Mucosa of descending colon (tissue), 3 donors: Measurements from ENCODE around the gene CPPED1. TPM values are rescaled to one million over a fixed set of nuclear protein-coding genes. Genes with fewer than 3 reads are reported as not detected.

Experiments used
- ATAC-seq: fragments of 200-7000 bp; cut with Tn5 transposase; one replicate; pipeline ENCODE4 v1.9.1; 2020; ENCODE audit warnings: mild to moderate bottlenecking, moderate library complexity
- DNase-seq, 3 donors: peaks; one replicate each; pipeline ENCODE4 v3.0.0-alpha.2; 2020
- H3K36me3 ChIP-seq: fragments of 200-600 bp; one replicate; pipeline ENCODE4 v1.8.0; 2021; ENCODE audit warnings: low read depth, mild to moderate bottlenecking
- H3K4me1 ChIP-seq: fragments of 200-600 bp; one replicate; pipeline ENCODE4 v1.8.0; 2021; ENCODE audit warnings: low read depth, mild to moderate bottlenecking
- H3K4me3 ChIP-seq: fragments of 200-600 bp; one replicate; pipeline ENCODE4 v1.8.0; 2021; ENCODE audit warnings: mild to moderate bottlenecking
- H3K9me3 ChIP-seq: fragments of 200-600 bp; one replicate; pipeline ENCODE4 v1.8.0; 2021; ENCODE audit warnings: mild to moderate bottlenecking
- intact Hi-C, 2 donors: fragments of 100-400 bp; cut with DNase I in 1 of 2; cut with micrococcal nuclease in 1 of 2; formaldehyde crosslinking; loops; one replicate each; pipeline versions ENCODE4 v1.11.0 to v1.11.1; 2022; cut with DNase I, micrococcal nuclease
- total RNA-seq, 3 donors: library from RNA; stranded (reverse); fragmentation: NEBNext Ultra II Directional in 2 of 3; extraction: Animal tissue kit (Norgen Biotek cat#: 25700) in 2 of 3; gene quantifications; one replicate each; pipeline versions ENCODE4 v1.2.1 to v1.2.4, GENCODE V29; 2021 to 2023
- TF ChIP-seq, protein P1 (sequence below): fragments of 200-600 bp; IDR thresholded peaks from one replicate; pipeline ENCODE4 v1.8.0; 2022; ENCODE audit warnings: antibody characterized with exemption, mild to moderate bottlenecking
- donor health status: DM: no; HTN: no; CAD: no; lungs with moderate emphysema.
- donor health status: DM: no; HTN: no; CAD: no.
- donor health status: DM: no; HTN: yes; CAD: no.

Gene CPPED1
- total RNA-seq, 3 donors from 2014 or later, result 18.9 to 25.0 (median 23.4) TPM

DNA sequence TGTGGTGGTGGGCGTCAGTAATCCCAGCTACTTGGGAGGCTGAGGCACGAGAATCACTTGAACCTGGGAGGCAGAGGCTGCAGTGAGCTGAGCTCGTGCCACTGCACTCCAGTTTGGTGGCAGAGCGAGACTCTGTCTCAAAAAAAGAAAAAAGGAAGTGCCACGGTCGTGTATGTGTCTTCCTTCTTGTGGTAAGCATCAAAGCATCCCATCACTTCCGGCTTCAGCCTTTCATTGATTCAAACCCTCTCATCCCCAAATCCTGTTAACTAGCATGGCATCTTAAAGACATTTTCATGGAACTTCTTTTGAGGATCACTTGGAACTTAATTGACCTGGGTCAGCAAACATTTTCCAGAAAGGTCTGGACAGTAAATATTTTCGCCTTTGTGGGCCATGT is 126.2 kb downstream of the CPPED1 start:
- intact Hi-C loops, result no loop called here
- TF ChIP-seq, protein P1, sequence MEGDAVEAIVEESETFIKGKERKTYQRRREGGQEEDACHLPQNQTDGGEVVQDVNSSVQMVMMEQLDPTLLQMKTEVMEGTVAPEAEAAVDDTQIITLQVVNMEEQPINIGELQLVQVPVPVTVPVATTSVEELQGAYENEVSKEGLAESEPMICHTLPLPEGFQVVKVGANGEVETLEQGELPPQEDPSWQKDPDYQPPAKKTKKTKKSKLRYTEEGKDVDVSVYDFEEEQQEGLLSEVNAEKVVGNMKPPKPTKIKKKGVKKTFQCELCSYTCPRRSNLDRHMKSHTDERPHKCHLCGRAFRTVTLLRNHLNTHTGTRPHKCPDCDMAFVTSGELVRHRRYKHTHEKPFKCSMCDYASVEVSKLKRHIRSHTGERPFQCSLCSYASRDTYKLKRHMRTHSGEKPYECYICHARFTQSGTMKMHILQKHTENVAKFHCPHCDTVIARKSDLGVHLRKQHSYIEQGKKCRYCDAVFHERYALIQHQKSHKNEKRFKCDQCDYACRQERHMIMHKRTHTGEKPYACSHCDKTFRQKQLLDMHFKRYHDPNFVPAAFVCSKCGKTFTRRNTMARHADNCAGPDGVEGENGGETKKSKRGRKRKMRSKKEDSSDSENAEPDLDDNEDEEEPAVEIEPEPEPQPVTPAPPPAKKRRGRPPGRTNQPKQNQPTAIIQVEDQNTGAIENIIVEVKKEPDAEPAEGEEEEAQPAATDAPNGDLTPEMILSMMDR, result no peak
- Histone ChIP-seq H3K9me3 (no peaks in the 10 kb centered on the region), H3K4me3 (no peak overlapping the region), H3K36me3 (no peaks in the 10 kb centered on the region), H3K4me1 (no peaks in the 10 kb centered on the region)
- no peak for ATAC-seq
- no peak for DNase-seq

DNA sequence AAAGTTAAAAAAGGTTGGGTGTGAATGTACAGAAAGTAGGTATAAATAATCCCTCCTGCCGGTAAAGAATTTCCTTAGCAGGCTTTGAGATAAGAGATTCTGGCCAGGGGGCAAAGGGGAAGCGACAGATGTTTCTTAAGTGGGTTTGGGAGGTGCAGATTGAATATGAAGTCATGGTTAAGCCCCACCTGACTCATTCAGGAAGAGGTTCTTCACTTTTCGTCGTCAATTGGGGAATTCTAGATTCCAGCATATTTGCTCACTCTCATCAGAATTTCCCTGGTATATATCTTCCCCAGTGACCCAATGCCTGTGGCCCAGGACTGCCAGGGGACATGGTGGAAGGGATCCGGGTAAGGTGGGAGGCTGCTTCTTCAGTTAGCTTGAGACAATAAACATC is 127.8 kb downstream of the CPPED1 start:
- DNase-seq, result no peak
- ATAC-seq, result no peak
- TF ChIP-seq, protein P1, result no peak
- Histone ChIP-seq H3K9me3 (no peaks in the 10 kb centered on the region), H3K4me1 (no peaks in the 10 kb centered on the region), H3K4me3 (no peak overlapping the region), H3K36me3 (no peaks in the 10 kb centered on the region)
- intact Hi-C loops, result no loop called here

DNA sequence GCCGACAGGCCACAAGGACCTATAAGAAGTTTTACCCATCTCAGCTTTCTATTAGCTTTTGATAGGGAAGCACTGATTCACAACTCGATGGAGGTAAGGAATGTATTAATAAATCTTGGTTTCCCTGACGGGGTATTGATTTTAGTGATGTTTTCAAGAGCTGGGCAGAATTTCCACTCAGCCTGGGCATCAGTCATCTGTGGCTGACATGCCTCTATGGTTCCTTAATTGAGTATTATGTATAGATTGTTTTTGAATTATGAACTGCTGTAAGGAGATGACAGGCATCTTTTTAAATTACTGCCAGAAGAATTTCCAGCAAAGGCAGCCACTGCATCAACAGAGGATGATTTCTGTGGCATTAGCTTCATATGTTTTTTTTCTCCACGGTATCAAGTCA is 128.6 kb downstream of the CPPED1 start:
- H3K4me3 ChIP-seq, result no peak overlapping the region
- no peaks in the 10 kb centered on the region for H3K36me3 ChIP-seq
- H3K9me3 ChIP-seq, result no peaks in the 10 kb centered on the region
- DNase-seq (no peak), ATAC-seq (no peak)
- intact Hi-C loops, result no loop called here
- TF ChIP-seq, protein P1, result no peak
- H3K4me1 ChIP-seq, result no peaks in the 10 kb centered on the region

DNA sequence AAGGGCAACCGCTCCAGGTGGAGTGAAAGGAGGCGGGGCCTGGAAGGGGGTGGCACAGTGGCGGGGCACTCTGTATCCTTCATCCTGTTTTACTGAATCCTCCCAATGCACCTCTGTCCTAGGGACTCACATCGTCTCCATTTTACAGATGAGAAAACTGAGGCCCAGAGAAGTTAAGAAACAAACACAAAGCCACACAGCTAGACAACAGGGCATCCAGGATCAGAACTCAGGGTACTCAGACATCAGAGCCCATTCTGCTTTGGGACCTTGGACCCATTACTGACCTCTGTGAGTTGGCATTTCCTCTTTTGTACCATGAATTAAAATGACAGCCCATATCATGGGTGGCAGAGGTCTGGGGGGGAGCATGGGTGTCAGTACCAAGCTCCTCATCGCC is 129.2 kb downstream of the CPPED1 start:
- ATAC-seq, result no peak
- H3K9me3 ChIP-seq, result no peaks in the 10 kb centered on the region
- TF ChIP-seq, protein P1, result no peak

DNA sequence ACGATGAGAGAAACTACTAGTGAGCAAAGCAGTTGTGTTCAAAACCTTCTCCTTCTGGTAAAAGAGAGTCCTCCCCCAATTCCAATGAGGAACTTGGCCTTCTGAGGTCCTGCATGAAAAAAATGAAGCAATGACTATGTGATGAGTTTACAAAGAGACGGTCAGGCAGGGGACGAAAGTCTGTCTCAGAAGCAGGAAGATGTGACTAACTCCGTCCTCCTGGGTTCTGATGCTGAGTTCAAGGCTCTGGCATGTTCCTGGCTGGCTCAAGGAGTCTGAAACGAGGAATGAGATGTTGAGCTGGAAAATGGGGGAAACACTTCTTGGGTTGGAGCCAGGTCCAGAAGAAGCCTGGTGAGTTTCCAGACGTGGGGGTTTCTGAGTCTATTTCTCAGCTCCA is 129.6 kb downstream of the CPPED1 start:
- DNase-seq, result no peak
- intact Hi-C loops, result no loop called here
- H3K36me3 ChIP-seq, result no peaks in the 10 kb centered on the region
- peaks cover 2% of the 10 kb centered on the region for H3K9me3 ChIP-seq
- H3K4me3 ChIP-seq, result no peak overlapping the region
- H3K4me1 ChIP-seq, result no peaks in the 10 kb centered on the region
- no peak for ATAC-seq
- TF ChIP-seq, protein P1, result no peak

More for the DNA sequence above, 129.2 kb downstream of the CPPED1 start:
- H3K4me3 ChIP-seq, result no peak overlapping the region
- no peaks in the 10 kb centered on the region for H3K4me1 ChIP-seq
- DNase-seq, result no peak
- no peaks in the 10 kb centered on the region for H3K36me3 ChIP-seq
- intact Hi-C loops, result no loop called here

DNA sequence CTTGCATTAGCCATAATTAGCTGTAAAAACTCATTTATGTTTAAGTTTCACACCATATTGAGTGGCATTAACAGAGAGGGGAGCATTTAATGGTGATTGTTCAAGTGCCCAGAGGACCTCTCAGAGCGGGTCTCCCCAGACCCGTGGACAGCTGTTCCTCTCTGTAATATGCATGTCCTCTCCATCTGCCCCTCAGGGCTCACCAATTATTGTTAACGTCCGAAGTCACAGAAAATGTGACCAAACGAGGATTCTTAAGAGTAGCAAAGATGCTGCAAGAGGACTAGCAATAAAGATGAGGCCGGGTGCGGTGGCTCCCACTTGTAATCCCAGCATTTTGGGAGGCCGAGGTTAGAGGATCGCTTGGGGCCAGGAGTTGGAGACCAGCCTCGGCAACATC is 130.2 kb downstream of the CPPED1 start:
- no peaks in the 10 kb centered on the region for H3K4me1 ChIP-seq
- TF ChIP-seq, protein P1, result no peak
- DNase-seq, result no peak
- intact Hi-C loops, result no loop called here
- H3K4me3 ChIP-seq, result no peak overlapping the region
- no peak for ATAC-seq
- H3K9me3 ChIP-seq, result peaks cover 6% of the 10 kb centered on the region
- H3K36me3 ChIP-seq, result no peaks in the 10 kb centered on the region
